Thyroid gland (tissue), 4 donors: Measurements from ENCODE around the gene ARMC10. TPM values are rescaled to one million over a fixed set of nuclear protein-coding genes. Genes with fewer than 3 reads are reported as not detected.
"Not testable (repeated sequence)": the region's sequence is repeated elsewhere in the genome, so short reads cannot be mapped to it uniquely, and the experiment has no call there.

Experiments used
- DNase-seq, 2 donors: peaks; one replicate each; pipeline ENCODE4 v3.0.0-alpha.2; 2019
- H3K27ac ChIP-seq, 3 donors: fragments of 200-600 bp; sonication (generic); 1 replicate in 2 of 3; 2 replicates in 1 of 3; pipeline ENCODE4 v1.5.1; 2016 to 2019; ENCODE audit warnings: mild to moderate bottlenecking in 1 of 3, moderate library complexity in 1 of 3
- H3K27me3 ChIP-seq: fragments of 200-600 bp; sonication (generic); one replicate; pipeline ENCODE4 v1.5.1; 2019
- H3K36me3 ChIP-seq, 2 donors: fragments of 200-600 bp; sonication (generic); one replicate each; pipeline ENCODE4 v1.5.1; 2016 to 2019
- H3K4me1 ChIP-seq, 2 donors: fragments of 200-600 bp; sonication (generic); one replicate each; pipeline ENCODE4 v1.5.1; 2017 to 2019
- H3K4me3 ChIP-seq, 3 donors: fragments of 200-600 bp; sonication (generic); replicated peaks in 1 of 3; 1 replicate in 2 of 3; 2 replicates in 1 of 3; pipeline ENCODE4 v1.5.1; 2016; ENCODE audit warnings: mild to moderate bottlenecking in 1 of 3
- H3K9me3 ChIP-seq: fragments of 200-600 bp; sonication (generic); one replicate; pipeline ENCODE4 v1.5.1; 2017
- CTCF ChIP-seq, 6 experiments: fragments of 200-600 bp in 3 of 6; fragments of 450-650 bp in 3 of 6; sonication (generic) in 3 of 6; IDR thresholded peaks; one replicate each; pipeline ENCODE4 v1.5.1; 2016 to 2019; ENCODE audit warnings: antibody characterized with exemption in 6 of 6, mild to moderate bottlenecking in 2 of 6, inconsistent platforms in 1 of 6, moderate library complexity in 1 of 6
- POLR2A ChIP-seq, 2 donors: fragments of 450-650 bp; IDR thresholded peaks; one replicate each; pipeline ENCODE4 v1.6.1; 2017; ENCODE audit warnings: antibody characterized with exemption in 2 of 2, mild to moderate bottlenecking in 2 of 2, moderate library complexity in 1 of 2
- WGBS, 2 donors: methylation state at CpG; one replicate each; pipeline ENCODE4 v1.1.5; 2017; 5-methylcytosine and 5-hydroxymethylcytosine counted together
- intact Hi-C: fragments of 100-400 bp; cut with DNase I; formaldehyde crosslinking; loops from one replicate; pipeline ENCODE4 v1.15.1; 2023
- total RNA-seq, 4 donors: library from RNA; depleted of rRNA; stranded (reverse); fragments of >200 nt; gene quantifications; one replicate each; pipeline ENCODE4 v1.2.3, GENCODE V29; 2016

ARMC10 gene
- total RNA-seq, 4 donors from 2014 or later, result 44.1 to 72.4 (median 57.8) TPM

DNA sequence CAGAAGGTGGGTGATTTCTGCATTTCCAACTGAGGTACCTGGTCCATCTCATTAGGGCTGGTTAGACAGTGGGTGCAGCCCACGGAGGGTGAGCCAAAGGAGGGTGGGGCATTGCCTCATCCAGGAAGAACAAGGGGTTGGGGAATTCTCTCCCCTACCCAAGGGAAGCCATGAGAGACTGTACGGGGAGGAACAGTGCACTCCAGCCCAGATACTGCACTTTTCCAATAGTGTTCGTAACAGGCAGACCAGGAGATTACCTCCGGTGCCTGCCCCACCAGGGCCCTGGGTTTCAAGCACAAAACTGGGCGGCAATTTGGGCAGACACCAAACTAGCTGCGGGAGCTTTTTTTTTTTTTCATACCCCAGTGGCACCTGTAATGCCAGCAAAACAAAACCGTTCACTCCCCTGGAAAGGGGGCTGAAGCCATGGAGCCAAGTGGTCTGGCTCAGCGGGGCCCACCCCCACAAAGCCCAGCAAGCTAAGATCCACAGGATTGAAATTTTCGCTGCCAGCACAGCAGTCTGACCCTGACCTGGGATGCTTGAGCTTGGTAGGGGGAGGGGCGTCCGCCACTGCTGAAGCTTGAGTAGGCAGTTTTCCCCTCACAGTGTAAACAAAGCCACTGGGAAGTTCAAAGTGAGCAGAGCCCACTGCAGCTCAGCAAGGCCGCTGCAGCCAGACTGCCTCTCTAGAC is 31.2 kb downstream of the ARMC10 start:
- WGBS, 2 donors, result 43 to 46% methylated on average over 12 of the region's 12 CpGs
- intact Hi-C loops, result no loop called here

DNA sequence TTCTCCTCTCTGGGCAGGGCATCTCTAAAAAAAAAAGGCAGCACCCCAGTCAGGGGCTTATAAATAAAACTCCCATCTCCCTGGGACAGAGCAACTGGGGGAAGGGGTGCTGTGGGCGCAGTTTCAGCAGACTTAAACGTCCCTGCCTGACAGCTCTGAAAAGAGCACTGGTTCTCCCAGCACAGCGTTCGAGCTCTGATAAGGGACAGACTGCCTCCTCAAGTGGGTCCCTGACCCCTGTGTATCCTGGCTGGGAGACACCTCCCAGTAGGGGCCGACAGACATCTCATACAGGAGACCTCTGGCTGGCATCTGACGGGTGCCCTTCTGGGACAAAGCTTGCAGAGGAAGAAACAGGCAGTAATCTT is 31.7 kb downstream of the ARMC10 start:
- H3K9me3 ChIP-seq, H3K4me3 ChIP-seq, H3K27ac ChIP-seq, H3K4me1 ChIP-seq, H3K27me3 ChIP-seq, intact Hi-C loops: not testable (repeated sequence)
- 45 to 58% methylated on average over 5 to 6 of the region's 6 CpGs for WGBS, 2 donors
- H3K36me3 ChIP-seq, result peaks cover 12 to 16% of the 10 kb centered on the region in 2 donors
- DNase-seq, result peak in 1 of 2 donors; percentile 1

More for the DNA sequence above, 31.2 kb downstream of the ARMC10 start:
- TF ChIP-seq CTCF (IDR thresholded peaks at IDR 0.05), result no peak
- no peak for TF ChIP-seq POLR2A (IDR thresholded peaks at IDR 0.05)
- Histone ChIP-seq H3K36me3 (peaks cover 12 to 16% of the 10 kb centered on the region in 2 donors), H3K27ac (no peak overlapping the region), H3K9me3 (no peaks in the 10 kb centered on the region), H3K4me1 (peaks cover 5 to 9% of the 10 kb centered on the region in 2 donors), H3K27me3 (no peaks in the 10 kb centered on the region), H3K4me3 (no peak overlapping the region)
- DNase-seq, result peak; percentile 62 to 70

DNA sequence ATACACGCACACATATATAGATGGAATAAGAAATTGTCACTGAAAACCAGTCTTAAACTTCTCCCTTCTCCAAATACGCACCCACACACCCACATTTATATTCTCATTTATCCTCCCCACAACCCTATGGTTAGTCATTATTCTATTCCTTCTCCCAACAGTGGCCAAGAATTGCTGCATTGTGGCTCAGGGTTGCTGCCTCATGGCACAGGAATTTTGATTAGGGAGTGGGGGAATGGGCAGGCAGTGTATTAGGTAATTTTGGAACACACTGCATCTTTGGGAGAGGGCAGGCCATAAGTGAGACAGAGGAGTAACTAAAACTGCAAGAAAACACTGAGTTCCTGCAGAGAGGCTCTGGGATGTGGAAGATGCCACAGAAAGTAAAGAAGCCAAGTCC is 38.2 kb downstream of the ARMC10 start:
- Histone ChIP-seq H3K27ac (no peak overlapping the region), H3K27me3 (no peaks in the 10 kb centered on the region), H3K4me3 (no peak overlapping the region), H3K4me1 (no peaks in the 10 kb centered on the region), H3K36me3 (no peaks in the 10 kb centered on the region), H3K9me3 (no peaks in the 10 kb centered on the region)
- no peak for DNase-seq
- intact Hi-C loops, result no loop called here
- TF ChIP-seq POLR2A (IDR thresholded peaks at IDR 0.05) (no peak), CTCF (IDR thresholded peaks at IDR 0.05) (no peak)
- 97 to 99% methylated on average over 2 of the region's 2 CpGs for WGBS, 2 donors

DNA sequence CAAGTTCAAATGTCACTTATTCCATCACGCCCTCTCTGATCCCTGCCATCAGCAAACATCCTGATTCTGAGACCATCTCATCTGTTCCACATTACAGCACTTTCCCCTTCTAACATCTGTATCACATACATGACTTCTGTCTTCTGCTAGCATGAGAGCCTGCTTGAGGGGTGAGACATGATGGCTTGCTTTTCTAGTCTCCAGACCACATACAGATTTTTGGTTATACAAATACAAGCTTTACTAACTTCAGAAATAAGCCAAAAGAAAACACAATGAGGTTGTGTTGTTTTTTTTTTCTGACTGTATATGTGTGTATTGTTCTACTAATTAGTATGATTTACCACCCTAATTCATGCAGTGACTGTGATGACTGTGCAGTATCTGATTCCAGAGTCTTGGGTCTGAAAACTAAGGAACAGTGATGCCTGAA is 39.7 kb downstream of the ARMC10 start:
- intact Hi-C loops, result no loop called here
- Histone ChIP-seq H3K36me3 (no peaks in the 10 kb centered on the region), H3K27me3 (no peaks in the 10 kb centered on the region), H3K4me1 (no peaks in the 10 kb centered on the region), H3K9me3 (no peaks in the 10 kb centered on the region), H3K4me3 (no peak overlapping the region), H3K27ac (no peak overlapping the region)
- DNase-seq, result no peak
- TF ChIP-seq CTCF (IDR thresholded peaks at IDR 0.05), result no peak
- no peak for TF ChIP-seq POLR2A (IDR thresholded peaks at IDR 0.05)
- 95 to 96% methylated on average over 1 of the region's 1 CpG for WGBS, 2 donors

DNA sequence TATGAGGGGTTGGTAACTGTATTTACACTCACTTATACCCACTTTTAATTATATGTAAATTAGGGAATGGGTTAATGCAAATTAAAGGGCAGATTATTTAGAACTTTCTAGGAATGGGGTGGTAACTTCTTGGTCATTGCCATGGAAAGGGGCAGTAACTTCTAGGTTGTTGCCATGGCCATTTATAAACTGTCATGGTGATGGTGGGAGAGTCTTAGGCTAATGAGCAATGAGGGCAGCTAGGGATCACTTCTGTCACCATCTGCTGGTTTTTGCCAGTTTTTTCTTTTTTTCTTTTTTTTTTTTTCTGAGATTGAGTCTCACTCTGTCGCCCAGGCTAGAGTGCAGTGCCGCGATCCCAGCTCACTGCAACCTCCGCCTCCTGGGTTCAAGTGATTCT is 40.8 kb downstream of the ARMC10 start:
- WGBS, 2 donors, result 93 to 95% methylated on average over 4 of the region's 4 CpGs

More for the DNA sequence above, 40.8 kb downstream of the ARMC10 start:
- no peaks in the 10 kb centered on the region for H3K4me1 ChIP-seq
- H3K4me3 ChIP-seq, result no peak overlapping the region
- intact Hi-C loops, result no loop called here
- H3K27ac ChIP-seq, result no peak overlapping the region
- TF ChIP-seq CTCF (IDR thresholded peaks at IDR 0.05) (no peak), POLR2A (IDR thresholded peaks at IDR 0.05) (no peak)
- H3K27me3 ChIP-seq, result no peaks in the 10 kb centered on the region
- H3K36me3 ChIP-seq, result peaks cover under 1 to 5% of the 10 kb centered on the region in 2 donors
- no peaks in the 10 kb centered on the region for H3K9me3 ChIP-seq
- no peak for DNase-seq
